Measurements from ENCODE around the gene AFF4. TPM values are rescaled to one million over a fixed set of nuclear protein-coding genes. Genes with fewer than 3 reads are reported as not detected.

AFF4 gene
- total and polyA plus RNA-seq, 2 of the 4 experiments (the other 2 are of a cell fraction): 27.3 to 57.2 TPM

- no peak overlapping the region for H3K27ac ChIP-seq (ENCODE audit: insufficient read depth, low read length)
- H2BK15ac ChIP-seq (ENCODE audit: low read depth, low read length): no peak overlapping the region
- H3K79me1 ChIP-seq (ENCODE audit: low read depth in 1 of 2, low read length in 2 of 2): no peaks in the 10 kb centered on the region
- H2BK120ac ChIP-seq (ENCODE audit: low read depth, low read length): no peak overlapping the region
- H2BK20ac ChIP-seq (ENCODE audit: low read depth, low read length): no peak overlapping the region
- H4K20me1 ChIP-seq (ENCODE audit: insufficient read depth, low read length): no peaks in the 10 kb centered on the region
- H3K4me2 ChIP-seq (ENCODE audit: low read depth, low read length): no peak overlapping the region
- CTCF ChIA-PET: no interaction called here
- no peak overlapping the region for H4K5ac ChIP-seq (ENCODE audit: low read depth, low read length)
- H3K4ac ChIP-seq (ENCODE audit: low read depth, low read length): no peak overlapping the region
- TF ChIP-seq BHLHE40 (IDR thresholded peaks at IDR 0.05; ENCODE audit: low read depth, low read length): no peak
- no peak for TF ChIP-seq CEBPB (IDR thresholded peaks at IDR 0.05; ENCODE audit: low read depth, low read length)
- TF ChIP-seq RAD21 (IDR thresholded peaks at IDR 0.05; ENCODE audit: low read length): no peak
- no peak for TF ChIP-seq POLR2A (IDR thresholded peaks at IDR 0.05; ENCODE audit: low read depth, low read length)
- no peak for TF ChIP-seq CHD1 (IDR thresholded peaks at IDR 0.05; ENCODE audit: low read depth, low read length)
- TF ChIP-seq RCOR1 (IDR thresholded peaks at IDR 0.05; ENCODE audit: insufficient replicate concordance, low read length): no peak
- no peak for TF ChIP-seq RFX5 (IDR thresholded peaks at IDR 0.05; ENCODE audit: low read depth, low read length)
- H3K4me1 ChIP-seq (ENCODE audit: control insufficient read depth, insufficient read depth, low read length): peaks cover 3% of the 10 kb centered on the region; the same call in 1 of the 2 replicates
- H2AFZ ChIP-seq (replicated peaks; ENCODE audit: low read length, poor library complexity): no peak overlapping the region
- dilution Hi-C loops (cut with HindIII; ENCODE audit: low sequenced_read_pairs, unreplicated experiment): no loop called here
- no peak overlapping the region for H2AK9ac ChIP-seq (replicated peaks; ENCODE audit: low read depth, low read length, poor library complexity)
- no peak overlapping the region for H3K56ac ChIP-seq (ENCODE audit: extremely low read depth, insufficient read depth, low read length)
- H3K9me1 ChIP-seq (ENCODE audit: insufficient read depth, low read length): no peaks in the 10 kb centered on the region
- no peak overlapping the region for H4K91ac ChIP-seq (ENCODE audit: insufficient read depth, low read depth, low read length)
- no peaks in the 10 kb centered on the region for H3K27me3 ChIP-seq (ENCODE audit: control insufficient read depth, insufficient read depth, low read length)
- no CpG with 5 or more reads among the region's 3 CpGs for WGBS, 2 experiments (ENCODE audit: extremely low coverage in 2 of 2, insufficient read length in 1 of 2)
- no peaks in the 10 kb centered on the region for H3K9me3 ChIP-seq (ENCODE audit: control insufficient read depth, insufficient read depth, low read length)
- H3K14ac ChIP-seq (replicated peaks; ENCODE audit: low read depth, low read length): no peak overlapping the region
- no peak overlapping the region for H3K4me3 ChIP-seq (ENCODE audit: insufficient read depth, low read depth, low read length)
- H2AK5ac ChIP-seq (ENCODE audit: low read depth, low read length): no peak overlapping the region
- ATAC-seq (ENCODE audit: low read depth) (no peak), DNase-seq (peak; percentile 32)
- intact Hi-C loops (cut with micrococcal nuclease): no loop called here
- no peak overlapping the region for H3K18ac ChIP-seq (ENCODE audit: low read depth, low read length)
- no peak overlapping the region for H2BK5ac ChIP-seq (ENCODE audit: low read depth, low read length, poor library complexity, severe bottlenecking)
- in situ Hi-C loops (cut with MboI; ENCODE audit: low sequenced_read_pairs): no loop called here
- no TSS peak for BruUV-seq (replicated peaks)
- no peak overlapping the region for H3K9ac ChIP-seq (ENCODE audit: low read depth, low read length)
- no peaks in the 10 kb centered on the region for H3K36me3 ChIP-seq (ENCODE audit: control insufficient read depth, insufficient read depth, low read length)
- no peak overlapping the region; the same call in 1 of the 2 replicates for H3K23ac ChIP-seq (ENCODE audit: low read depth, low read length)
- POLR2A ChIA-PET (ENCODE audit: unreplicated experiment): no interaction called here
- no peak overlapping the region for H4K8ac ChIP-seq (ENCODE audit: low read depth in 2 of 2, low read length in 2 of 2)
These were observed 109.1 kb downstream of the AFF4 start for GRCh38 chr5:132854301-132854700.
